RWPE2 (cell line): Measurements from ENCODE around the gene GADD45A.
"Not testable (repeated sequence)": the region's sequence is repeated elsewhere in the genome, so short reads cannot be mapped to it uniquely, and the experiment has no call there.

Experiments
- ATAC-seq: fragments of 200-7000 bp; cut with Tn5 transposase; 3 replicates; pipeline ENCODE4 v1.9.1; 2021; ENCODE audit warnings: low read depth
- DNase-seq: peaks from one replicate; pipeline ENCODE4 v3.0.0-alpha.2; 2020; ENCODE audit warnings: low spot score
- H3K27ac ChIP-seq: fragments of 450-650 bp; 2 replicates; pipeline ENCODE4 v1.5.1; 2017; ENCODE audit warnings: mild to moderate bottlenecking; ENCODE audit not compliant: poor library complexity, severe bottlenecking
- H3K27me3 ChIP-seq: fragments of 250-450 bp; sonication (Bioruptor Pico); 2 replicates; pipeline ENCODE4 v1.5.1; 2021; ENCODE audit warnings: mild to moderate bottlenecking, moderate library complexity; ENCODE audit not compliant: insufficient read depth, poor library complexity, severe bottlenecking
- H3K36me3 ChIP-seq: fragments of 250-450 bp; sonication (Bioruptor Pico); 2 replicates; pipeline ENCODE4 v1.5.1; 2020; ENCODE audit warnings: low read depth, mild to moderate bottlenecking, moderate library complexity
- H3K4me1 ChIP-seq: fragments of 250-450 bp; sonication (Bioruptor Pico); 2 replicates; pipeline ENCODE4 v1.5.1; 2021; ENCODE audit warnings: mild to moderate bottlenecking, moderate library complexity; ENCODE audit not compliant: insufficient read depth, poor library complexity, severe bottlenecking
- H3K4me3 ChIP-seq: fragments of 250-450 bp; sonication (Bioruptor Pico); 2 replicates; pipeline ENCODE4 v1.5.1; 2021; ENCODE audit warnings: mild to moderate bottlenecking, moderate library complexity; ENCODE audit not compliant: severe bottlenecking
- H3K9me3 ChIP-seq: fragments of 250-450 bp; sonication (Bioruptor Pico); 2 replicates; pipeline ENCODE4 v1.5.1; 2021; ENCODE audit warnings: mild to moderate bottlenecking, moderate library complexity; ENCODE audit not compliant: severe bottlenecking
- CTCF ChIP-seq: fragments of 450-650 bp; IDR thresholded peaks from one replicate; pipeline ENCODE4 v1.5.1; 2017; ENCODE audit warnings: mild to moderate bottlenecking, moderate library complexity; ENCODE audit not compliant: poor library complexity, severe bottlenecking

GADD45A gene

GRCh38 chr1:67655581-67655980, 29.4 kb upstream of the GADD45A start:
- Histone ChIP-seq H3K4me1 (no peaks in the 10 kb centered on the region), H3K4me3 (no peak overlapping the region), H3K27ac (no peak overlapping the region), H3K9me3 (no peaks in the 10 kb centered on the region), H3K27me3 (no peaks in the 10 kb centered on the region), H3K36me3 (no peaks in the 10 kb centered on the region)
- TF ChIP-seq CTCF, result no peak
- DNase-seq (no peak), ATAC-seq (no peak)

- H3K27me3 ChIP-seq, H3K36me3 ChIP-seq, DNase-seq, H3K9me3 ChIP-seq, H3K4me1 ChIP-seq, H3K4me3 ChIP-seq, H3K27ac ChIP-seq, ATAC-seq: not testable (repeated sequence)
Observed at GRCh38 chr1:67657152-67657551, 27.8 kb upstream of the GADD45A start.

- Histone ChIP-seq H3K27me3 (no peaks in the 10 kb centered on the region), H3K9me3 (no peaks in the 10 kb centered on the region), H3K27ac (no peak overlapping the region), H3K4me1 (no peaks in the 10 kb centered on the region), H3K4me3 (no peak overlapping the region), H3K36me3 (no peaks in the 10 kb centered on the region)
- no peak for DNase-seq
- no peak for TF ChIP-seq CTCF
- ATAC-seq, result no peak
Observed at GRCh38 chr1:67659229-67659628, 25.8 kb upstream of the GADD45A start.

- Histone ChIP-seq H3K4me1 (no peaks in the 10 kb centered on the region), H3K27ac (no peak overlapping the region), H3K9me3 (no peaks in the 10 kb centered on the region), H3K4me3 (no peak overlapping the region), H3K27me3 (no peaks in the 10 kb centered on the region), H3K36me3 (no peaks in the 10 kb centered on the region)
- ATAC-seq (no peak), DNase-seq (no peak)
- no peak for TF ChIP-seq CTCF
Observed at GRCh38 chr1:67662884-67663283, 22.1 kb upstream of the GADD45A start.

- no peaks in the 10 kb centered on the region for H3K27me3 ChIP-seq
- H3K4me3 ChIP-seq, result no peak overlapping the region
- H3K4me1 ChIP-seq, result no peaks in the 10 kb centered on the region
- H3K9me3 ChIP-seq, result no peaks in the 10 kb centered on the region
- ATAC-seq, result no peak
- DNase-seq, result no peak
- H3K27ac ChIP-seq, result no peak overlapping the region
- H3K36me3 ChIP-seq, result no peaks in the 10 kb centered on the region
- TF ChIP-seq CTCF, result no peak
Observed at GRCh38 chr1:67664048-67664447, 21.0 kb upstream of the GADD45A start.

GRCh38 chr1:67665307-67665706, 19.7 kb upstream of the GADD45A start:
- not testable (repeated sequence) for H3K27me3 ChIP-seq, DNase-seq, H3K4me3 ChIP-seq, ATAC-seq, H3K4me1 ChIP-seq, H3K9me3 ChIP-seq, H3K36me3 ChIP-seq, H3K27ac ChIP-seq
